GM13976 (cell line): ENCODE measurements around the gene ATP9A.

Experiments used
- DNase-seq: peaks from one replicate; pipeline ENCODE4 v3.0.0; 2012; ENCODE audit warnings: low spot score
- CTCF ChIP-seq: IDR thresholded peaks from 2 replicates; pipeline ENCODE4 v1.5.1; 2012; ENCODE audit warnings: borderline replicate concordance, mild to moderate bottlenecking; ENCODE audit not compliant: insufficient read depth; ENCODE audit errors: extremely low read depth, missing control alignments, control extremely low read depth
- in situ Hi-C: fragments of 300-500 bp; cut with MboI; formaldehyde crosslinking; loops from one replicate; pipeline ENCODE4 v1.12.0; 2022; ENCODE audit warnings: low sequenced_read_pairs, mixed read lengths, inconsistent platforms; ENCODE audit not compliant: unreplicated experiment

ATP9A gene

GRCh38 chr20:51549474-51549873 is 218.7 kb downstream of the ATP9A start:
- TF ChIP-seq CTCF, result no peak
- no peak for DNase-seq
- in situ Hi-C loops, result no loop called here

GRCh38 chr20:51547951-51548350 is 220.2 kb downstream of the ATP9A start:
- in situ Hi-C loops, result no loop called here
- DNase-seq, result no peak
- no peak for TF ChIP-seq CTCF
